Neural progenitor cell (in vitro differentiated cells): ENCODE measurements around the gene SEC16A.

ENCODE experiments used
- EZH2 ChIP-seq: fragments of 200-600 bp; sonication (generic); IDR thresholded peaks from 2 replicates; pipeline ENCODE4 v1.6.1; 2017; ENCODE audit warnings: antibody characterized with exemption, mild to moderate bottlenecking, moderate library complexity
- EZH2phosphoT487 ChIP-seq: fragments of 200-600 bp; sonication (generic); IDR thresholded peaks from 2 replicates; pipeline ENCODE4 v1.6.1; 2017; ENCODE audit warnings: antibody characterized with exemption
- TF ChIP-seq, protein P1 (sequence below): fragments of 200-600 bp; sonication (generic); IDR thresholded peaks from 2 replicates; pipeline ENCODE4 v1.5.1; 2017; ENCODE audit warnings: antibody characterized with exemption, mild to moderate bottlenecking

DNA sequence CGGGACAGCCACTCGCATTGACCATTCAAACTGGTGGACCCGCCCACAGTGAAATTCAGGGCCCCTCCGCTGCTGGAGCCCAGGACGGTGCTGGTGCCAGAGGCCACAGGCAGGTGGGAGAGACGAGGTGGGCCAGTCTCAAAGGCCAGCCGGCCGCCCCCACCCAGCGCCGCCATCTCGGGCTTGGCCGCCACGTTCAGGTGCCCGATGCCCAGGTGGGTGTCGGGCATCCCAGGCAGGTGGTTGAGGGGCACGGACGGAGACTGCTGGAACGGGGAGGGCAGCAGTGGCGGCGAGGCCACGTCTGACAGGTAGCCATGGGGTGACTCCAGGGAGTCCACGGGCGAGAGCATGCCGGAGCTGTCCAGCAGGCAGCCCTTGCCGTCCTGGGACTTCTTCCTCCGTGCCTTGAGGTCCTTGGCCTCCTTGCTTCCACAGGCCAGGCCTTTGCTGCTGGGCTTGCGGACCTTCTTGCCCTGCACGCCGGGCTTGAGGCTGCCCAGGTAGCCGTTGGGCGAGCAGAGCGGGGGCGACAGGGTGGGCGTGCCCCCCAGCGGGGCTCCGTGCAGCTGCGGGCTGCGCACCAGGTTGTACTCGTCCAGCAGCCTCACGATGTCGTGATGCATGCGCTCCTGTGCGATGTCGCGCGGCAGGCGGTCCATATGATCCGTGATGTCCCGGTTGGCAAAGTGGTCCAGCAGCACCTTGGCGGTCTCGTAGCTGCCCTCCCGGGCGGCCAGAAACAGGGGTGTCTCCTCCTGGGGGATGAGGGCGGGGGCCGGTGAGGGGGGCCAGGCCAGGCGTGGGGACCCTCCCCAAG is 14.2 kb upstream of the SEC16A start:
- TF ChIP-seq, protein P1, sequence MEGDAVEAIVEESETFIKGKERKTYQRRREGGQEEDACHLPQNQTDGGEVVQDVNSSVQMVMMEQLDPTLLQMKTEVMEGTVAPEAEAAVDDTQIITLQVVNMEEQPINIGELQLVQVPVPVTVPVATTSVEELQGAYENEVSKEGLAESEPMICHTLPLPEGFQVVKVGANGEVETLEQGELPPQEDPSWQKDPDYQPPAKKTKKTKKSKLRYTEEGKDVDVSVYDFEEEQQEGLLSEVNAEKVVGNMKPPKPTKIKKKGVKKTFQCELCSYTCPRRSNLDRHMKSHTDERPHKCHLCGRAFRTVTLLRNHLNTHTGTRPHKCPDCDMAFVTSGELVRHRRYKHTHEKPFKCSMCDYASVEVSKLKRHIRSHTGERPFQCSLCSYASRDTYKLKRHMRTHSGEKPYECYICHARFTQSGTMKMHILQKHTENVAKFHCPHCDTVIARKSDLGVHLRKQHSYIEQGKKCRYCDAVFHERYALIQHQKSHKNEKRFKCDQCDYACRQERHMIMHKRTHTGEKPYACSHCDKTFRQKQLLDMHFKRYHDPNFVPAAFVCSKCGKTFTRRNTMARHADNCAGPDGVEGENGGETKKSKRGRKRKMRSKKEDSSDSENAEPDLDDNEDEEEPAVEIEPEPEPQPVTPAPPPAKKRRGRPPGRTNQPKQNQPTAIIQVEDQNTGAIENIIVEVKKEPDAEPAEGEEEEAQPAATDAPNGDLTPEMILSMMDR, result no peak
- TF ChIP-seq EZH2 (no peak), EZH2phosphoT487 (no peak)
